HG03196 (cell line): ENCODE measurements around the gene CASTOR2.
"Not testable (repeated sequence)": the region's sequence is repeated elsewhere in the genome, so short reads cannot be mapped to it uniquely, and the experiment has no call there.

ENCODE experiments used
- ATAC-seq: cut with Tn5 transposase; IDR thresholded peaks from one replicate; pipeline ENCODE4 v1.9.1; 2021; ENCODE audit not compliant: unreplicated experiment

The CASTOR2 gene

DNA sequence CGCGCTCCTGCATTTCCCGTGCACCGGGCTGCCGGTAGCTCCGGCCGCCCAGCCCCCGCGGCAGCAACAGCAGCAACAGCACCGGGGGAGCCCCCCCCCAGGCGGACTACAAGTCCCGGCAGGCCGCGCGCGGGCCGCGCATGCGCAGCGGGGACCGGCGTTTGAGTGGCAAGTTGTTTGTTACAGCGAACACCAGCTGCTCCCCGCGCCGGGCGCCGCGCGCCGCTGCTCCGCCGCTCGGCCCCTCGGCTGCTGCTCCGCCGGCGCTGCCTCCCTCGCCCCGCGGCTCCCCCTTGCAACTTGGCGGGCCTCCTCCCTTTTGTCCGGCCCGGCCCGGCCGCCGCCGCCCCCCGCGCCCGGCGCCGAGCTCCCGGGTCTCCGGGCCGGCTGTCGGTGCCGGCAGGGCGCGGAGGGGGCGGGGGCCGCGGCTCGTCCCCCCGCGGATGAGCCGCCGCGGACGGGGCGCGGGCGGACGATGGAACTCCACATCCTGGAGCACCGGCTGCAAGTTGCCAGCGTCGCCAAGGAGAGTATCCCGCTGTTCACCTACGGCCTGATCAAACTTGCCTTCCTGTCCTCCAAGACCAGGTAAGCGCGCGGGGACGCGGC is at the start of gene CASTOR2:
TSS of gene CASTOR2 (plus strand) at position 195 of the 609 bp plus-strand sequence. CDS start at position 476, 281 bp downstream.
- ATAC-seq, result peak; percentile 86

DNA sequence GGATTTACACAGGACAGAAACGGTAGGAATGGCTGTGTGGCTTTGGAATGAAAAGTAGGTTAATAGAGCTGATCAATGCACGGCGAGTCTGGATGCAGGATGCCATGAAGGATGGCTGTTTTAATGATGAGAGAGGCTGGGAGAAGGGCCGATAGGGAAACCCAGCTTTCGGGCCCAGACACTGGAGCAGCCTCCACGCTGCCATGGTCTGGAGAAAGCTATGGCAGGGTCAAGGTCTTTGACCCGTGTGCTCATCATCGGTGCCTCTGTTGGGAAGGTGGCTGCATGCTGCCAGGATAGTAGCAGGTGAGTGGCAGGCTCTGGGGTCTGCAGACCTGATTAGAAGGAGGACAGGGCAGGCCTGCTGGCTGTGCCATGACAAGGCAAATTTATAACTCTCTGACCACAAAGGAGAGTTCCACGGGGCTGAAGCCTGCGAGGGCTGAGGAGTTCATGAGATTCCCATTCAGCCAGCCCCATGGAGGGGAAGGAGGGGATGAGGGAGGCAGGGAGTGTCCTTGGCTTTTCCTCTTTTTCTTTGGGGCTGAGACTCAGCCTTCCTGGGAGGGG is 42.1 kb upstream of the CASTOR2 start:
- not testable (repeated sequence) for ATAC-seq

DNA sequence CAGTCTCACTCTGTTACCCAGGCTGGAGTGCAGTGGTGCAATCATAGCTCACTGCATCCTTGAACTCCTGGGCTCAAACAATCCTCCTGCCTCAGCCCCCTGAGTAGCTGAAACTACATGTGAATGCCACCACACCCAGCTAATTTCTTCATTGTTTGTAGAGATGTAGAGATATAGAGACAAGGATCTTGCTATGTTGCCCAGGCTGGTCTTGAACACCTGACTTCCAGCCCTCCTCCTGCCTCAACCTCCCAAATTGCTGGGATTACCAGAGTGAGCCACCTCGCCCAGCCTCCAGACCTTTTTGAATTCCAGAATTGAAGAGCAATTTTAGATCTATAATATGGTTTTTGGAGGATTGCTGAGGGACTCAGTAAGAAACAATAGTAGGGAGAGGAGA is 40.9 kb upstream of the CASTOR2 start:
- not testable (repeated sequence) for ATAC-seq

DNA sequence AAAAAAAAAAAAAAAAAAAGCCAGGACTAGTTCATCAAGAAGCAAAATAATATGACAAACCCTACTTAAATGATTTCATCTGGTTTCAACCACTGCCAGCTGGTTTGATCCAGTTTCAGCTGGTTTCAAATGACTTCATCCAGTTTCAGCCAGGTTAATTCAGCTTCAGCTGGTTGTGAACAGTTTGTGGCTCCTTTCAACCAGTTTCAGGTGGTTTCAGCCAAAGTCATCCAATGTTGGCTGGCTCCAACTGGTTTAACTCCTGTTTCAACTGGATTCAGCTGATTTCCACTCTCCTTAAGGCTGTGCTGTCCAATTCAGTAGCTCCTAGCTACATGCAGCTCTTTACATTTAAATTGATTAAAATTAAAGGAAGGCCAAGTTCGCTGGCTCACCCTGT is 37.5 kb upstream of the CASTOR2 start:
- ATAC-seq, result not testable (repeated sequence)

DNA sequence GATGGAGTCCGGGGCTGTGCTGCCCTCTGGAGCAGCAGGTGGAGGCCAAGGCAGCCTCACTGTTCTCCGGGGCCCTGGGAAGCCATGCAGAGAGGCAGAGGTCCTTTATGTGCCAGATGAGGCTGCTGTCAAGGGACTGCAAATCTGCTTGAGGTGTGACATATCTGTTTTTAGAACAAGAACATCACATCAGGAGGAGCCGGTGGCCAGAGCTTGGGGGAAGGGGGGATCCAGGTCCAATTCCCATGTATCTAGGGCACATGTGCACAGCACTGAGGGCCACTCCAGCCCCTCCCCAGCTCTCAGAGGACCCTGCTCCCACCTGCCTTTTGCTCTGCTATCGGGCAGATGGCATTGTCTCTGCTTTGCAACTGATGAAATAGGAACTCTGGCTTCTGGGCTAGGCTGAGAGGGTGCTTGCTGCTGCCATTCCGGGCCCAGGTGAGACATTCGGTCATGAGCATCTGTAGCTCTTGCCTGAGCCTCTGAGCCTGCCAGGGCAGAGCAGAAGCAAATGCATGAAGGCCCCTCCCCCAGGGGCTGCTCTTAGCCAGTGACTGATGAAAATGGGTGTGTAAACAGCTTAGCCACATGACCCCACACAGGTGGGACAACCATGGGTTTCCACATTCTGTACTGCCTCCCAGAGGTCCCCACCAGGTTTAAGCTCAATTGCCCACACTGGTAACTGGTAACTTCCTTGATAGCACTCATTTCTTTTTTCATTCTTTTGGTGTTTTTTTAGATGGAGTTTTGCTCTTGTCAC is 32.8 kb upstream of the CASTOR2 start:
- not testable (repeated sequence) for ATAC-seq

DNA sequence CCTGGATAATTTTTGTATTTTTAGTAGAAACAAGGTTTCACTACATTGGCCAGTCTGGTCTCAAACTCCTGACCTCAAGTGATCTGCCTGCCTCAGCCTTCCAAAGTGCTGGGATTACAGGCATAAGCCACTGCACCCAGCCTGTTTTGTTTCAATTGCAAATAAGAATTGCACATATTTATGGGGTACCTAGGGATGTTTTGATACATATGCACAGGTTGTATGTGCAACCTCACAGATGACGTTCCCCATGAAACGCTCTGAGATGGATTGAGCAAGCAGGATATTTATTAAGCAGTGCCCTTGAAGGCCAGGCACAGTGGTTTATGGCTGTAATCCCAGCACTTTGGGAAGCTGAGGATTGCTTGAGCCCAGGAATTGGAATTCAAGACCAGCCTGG is 25.1 kb upstream of the CASTOR2 start:
- not testable (repeated sequence) for ATAC-seq

DNA sequence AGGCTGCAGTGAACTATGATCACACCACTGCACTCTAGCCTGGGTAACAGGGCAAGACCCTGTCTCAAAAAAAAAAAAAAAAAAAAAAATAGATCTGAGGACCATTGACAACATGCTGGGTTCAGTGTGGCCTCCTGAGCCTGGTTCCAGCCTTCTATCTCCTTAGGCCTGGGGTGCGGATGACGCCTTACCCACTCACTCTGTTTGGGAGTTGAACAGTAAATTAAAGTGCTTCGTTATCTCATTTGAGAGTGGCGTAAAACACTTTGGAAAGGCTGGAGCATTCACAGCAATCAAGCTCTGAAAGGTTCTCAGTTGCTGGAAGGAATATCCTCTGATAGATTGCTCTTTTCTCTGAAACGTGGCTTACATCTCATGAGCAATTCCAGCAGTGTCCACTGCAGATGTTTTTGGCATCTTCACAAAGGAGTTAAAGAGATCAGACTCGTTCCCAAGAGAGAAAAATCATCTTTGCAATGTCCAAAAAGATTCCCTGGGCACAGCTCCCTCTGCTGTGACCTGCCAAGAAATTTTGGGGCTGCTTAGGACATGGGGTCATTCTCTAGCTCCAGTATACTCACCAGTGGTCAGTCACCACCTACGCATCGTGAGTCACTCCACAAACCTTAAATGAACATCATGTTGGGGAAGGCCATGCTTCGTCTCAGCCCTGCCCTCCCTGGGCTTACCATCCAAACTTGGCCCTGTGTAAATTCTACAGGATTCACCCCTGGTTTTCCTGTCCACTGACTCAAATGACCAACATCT is 23.0 kb upstream of the CASTOR2 start:
- ATAC-seq, result not testable (repeated sequence)

DNA sequence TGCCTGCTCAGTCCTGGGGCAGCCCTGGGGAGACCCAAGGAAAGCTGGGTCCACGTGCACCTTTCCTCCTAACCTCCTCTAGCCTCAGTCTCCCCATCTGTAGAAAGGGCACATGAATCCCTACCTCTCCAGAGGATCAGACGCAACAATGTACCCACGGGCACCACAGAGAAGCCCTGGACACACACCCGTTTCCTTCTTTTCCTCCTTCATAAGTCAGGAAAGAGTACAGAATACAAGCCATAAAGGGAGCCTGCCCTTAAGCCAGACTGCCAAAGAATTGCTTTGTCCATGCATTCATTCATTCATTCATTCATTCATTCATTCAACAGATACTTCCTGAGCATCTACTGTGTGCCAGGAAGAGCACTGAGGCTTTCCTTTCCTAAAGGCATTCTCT is 20.6 kb upstream of the CASTOR2 start:
- not testable (repeated sequence) for ATAC-seq

DNA sequence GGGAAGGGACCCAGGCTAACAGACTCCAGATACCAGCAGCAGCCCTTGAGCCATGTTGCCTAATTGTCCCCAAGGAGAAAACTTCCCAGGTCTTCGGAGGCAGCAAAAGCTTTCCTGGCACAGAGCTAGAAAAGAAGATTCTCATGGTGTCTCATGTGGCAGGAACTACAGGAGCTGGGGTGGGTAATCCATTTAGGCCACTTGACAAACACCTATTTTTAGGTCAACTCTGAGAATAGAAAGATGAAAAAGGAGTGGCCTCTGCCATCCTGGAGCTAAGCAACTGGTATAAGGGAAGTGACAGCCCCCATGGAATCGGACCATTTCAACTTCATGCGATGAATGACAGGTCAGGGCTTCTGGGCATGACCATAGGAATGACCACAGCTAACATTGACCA is 16.8 kb upstream of the CASTOR2 start:
- not testable (repeated sequence) for ATAC-seq

DNA sequence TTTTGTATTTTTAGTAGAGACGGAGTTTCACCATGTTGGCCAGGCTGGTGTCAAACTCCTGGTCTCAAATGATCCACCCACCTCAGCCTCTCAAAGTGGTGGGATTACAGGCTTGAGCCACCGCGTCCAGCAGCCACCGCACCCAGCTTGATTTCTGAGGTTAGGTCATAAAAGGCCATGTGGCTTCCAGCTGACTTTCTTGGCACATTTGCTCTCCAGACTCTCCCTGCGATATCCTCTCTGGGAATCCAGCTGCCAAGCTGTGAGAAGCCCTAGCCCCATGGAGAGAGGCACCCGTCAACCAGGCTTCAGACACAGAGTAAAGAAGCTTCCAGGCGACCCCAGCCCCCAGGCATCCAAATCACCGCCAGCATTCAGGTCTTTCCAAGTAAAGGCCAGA is 10.7 kb upstream of the CASTOR2 start:
- not testable (repeated sequence) for ATAC-seq

DNA sequence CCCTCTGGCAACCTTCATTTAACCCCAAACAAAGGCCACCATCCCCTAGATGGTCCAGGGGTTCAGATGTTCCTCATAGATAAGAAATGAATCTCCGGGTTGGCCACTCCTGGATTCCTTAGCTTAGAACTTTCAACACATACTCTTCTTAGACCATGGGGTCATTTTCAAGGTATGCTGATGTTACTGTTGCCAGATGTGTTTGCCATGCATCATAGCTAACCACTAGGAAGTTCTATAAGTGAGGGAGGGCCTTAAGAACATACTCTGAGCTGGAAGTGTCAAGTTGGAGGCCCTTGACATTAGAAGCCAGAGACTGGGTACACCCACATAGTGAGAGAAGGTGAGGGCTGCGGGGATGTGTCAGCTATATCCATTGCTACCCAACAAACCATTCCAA is 6.2 kb upstream of the CASTOR2 start:
- ATAC-seq, result not testable (repeated sequence)

DNA sequence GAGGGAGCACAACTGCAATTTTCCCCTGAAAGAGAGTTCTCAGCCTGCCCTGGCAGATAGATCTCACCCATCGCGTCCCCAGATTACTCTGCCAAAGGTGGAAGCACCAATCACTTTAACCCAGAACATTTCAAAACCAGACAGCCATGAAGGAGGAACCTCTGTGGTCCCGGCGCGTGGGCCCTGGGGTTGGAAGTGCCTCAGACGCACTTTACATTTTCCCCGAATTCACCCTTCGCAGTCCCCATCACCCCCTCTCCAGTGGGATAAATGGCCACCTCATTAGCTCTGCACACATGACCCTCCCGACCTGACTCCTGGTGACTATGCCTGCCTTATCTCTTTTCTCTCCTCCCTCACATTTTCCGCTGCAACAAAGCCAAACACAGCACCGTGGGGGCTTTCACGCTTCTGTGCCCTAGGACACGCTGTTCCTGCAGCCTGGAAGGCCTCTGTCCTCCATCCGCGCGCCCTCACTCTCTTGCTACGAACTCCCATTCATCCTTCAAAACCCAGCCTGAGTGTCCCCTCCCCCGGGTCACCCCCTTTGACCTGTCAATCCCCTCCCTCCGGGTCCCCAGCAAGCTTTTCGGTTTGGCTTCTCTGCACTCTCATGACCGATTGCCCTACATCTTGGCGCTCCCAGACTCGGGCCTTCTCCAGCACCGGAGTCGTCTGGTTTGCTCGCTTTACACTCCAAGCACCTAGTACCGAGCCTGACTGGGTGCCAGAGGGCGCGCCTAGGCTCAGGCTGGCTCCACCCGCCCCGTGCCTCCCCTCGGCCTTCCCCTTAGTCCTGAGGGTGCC is 598 bp upstream of the CASTOR2 start:
- not testable (repeated sequence) for ATAC-seq

DNA sequence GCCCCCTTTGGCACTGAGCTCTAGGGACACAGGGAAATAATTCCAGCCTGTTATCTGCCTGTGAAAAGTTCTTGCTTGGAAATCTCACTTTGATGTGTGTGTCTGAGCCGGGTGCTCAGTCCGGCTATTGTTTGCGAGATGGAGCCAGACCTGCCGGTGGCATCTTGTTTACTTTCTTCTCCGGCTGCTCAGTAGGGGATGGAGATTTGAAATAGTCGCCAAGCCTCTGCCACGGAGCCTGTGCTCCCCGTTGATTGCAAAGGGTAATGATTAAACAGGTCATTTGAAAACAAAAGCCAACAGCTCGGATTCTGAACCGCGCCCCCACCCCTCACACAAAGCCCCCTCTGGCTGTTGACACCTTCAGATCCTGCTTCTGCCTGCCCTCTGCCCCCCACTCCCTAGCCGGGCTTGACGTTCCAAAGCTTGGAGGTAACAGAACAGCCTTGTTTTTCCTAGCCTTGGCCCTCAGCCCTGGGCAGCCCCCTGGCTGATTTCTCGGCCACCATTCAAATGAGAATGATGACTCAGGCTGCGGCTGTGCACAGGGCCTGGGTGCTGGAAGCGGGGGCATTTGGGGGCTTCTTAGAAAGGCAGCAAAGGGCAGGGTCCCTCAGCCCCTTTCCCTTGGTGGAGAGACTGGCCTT is 1.8 kb downstream of the CASTOR2 start:
- not testable (repeated sequence) for ATAC-seq

DNA sequence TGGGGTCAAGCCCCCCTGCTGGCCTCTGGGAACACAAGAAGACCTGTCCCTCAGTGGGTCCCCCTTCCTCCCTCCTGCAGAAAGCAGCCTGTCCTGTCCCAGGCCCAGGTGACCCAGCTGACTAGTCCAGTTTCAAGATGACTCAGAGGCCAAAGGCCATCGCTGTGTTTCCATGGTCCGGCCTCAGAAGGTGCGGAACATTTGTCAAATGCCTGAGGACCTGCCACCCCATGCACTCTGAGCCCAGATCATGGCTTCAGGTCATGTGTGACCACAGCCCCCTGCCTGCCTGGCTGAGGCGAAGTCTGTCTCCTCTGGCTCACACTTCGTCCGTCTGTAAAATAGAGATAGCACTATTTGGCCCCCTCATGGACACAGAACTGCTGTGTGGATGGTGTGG is 2.4 kb downstream of the CASTOR2 start:
- ATAC-seq, result not testable (repeated sequence)

DNA sequence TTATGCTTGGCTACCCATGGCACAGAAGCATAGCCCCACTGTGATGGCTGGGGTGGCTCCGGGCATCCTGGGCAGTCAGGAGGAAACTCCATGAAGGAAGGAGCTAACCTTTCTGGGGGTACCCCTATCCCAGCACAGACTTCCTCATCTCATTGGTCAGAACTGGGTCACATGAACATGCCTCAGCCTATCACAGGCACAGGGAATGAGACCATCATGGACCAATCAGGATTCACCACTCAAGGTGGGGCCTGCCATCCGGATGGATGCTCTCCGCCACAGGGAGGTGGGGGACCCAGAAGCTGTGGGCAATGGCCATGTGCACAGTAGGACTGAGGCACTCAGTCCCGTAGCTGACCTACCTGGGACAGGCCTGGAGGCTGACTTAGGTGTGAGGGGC is 6.9 kb downstream of the CASTOR2 start:
- not testable (repeated sequence) for ATAC-seq

DNA sequence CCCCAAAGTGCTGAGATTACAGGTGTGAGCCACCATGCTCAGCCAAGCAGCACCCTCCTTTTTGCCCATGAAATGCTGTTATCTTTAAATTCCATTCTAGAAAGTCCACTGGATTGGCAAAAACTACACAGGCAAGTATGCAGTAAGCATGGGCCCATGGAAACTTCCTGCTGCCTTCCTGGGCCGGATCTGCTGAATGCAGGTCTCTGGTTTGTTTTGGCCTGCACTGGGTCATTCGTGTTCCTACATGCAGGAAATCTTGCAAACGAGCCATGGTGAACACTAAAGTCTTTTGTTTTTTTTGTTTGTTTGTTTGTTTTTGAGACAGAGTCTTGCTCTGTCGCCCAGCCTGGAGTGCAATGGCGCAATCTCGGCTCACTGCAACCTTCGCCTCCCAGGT is 7.9 kb downstream of the CASTOR2 start:
- not testable (repeated sequence) for ATAC-seq

DNA sequence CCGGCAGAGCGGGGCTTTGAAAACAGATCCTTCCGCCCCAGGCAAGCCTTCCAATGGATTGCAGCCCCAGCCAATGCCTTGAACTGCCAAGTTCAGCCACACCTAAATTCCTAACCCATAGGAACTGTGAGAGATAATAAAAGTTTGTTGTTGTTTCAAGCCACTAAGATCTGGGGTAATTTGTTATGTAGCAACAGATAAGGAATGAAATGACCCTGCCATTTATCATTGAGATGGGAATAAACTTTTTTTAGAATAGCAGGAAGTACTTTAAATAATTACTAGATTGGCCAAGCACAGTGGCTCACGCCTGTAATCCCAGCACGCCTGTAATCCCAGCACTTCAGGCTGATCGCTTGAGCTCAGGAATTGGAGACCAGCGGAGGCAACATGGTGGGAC is 11.5 kb downstream of the CASTOR2 start:
- ATAC-seq, result not testable (repeated sequence)

DNA sequence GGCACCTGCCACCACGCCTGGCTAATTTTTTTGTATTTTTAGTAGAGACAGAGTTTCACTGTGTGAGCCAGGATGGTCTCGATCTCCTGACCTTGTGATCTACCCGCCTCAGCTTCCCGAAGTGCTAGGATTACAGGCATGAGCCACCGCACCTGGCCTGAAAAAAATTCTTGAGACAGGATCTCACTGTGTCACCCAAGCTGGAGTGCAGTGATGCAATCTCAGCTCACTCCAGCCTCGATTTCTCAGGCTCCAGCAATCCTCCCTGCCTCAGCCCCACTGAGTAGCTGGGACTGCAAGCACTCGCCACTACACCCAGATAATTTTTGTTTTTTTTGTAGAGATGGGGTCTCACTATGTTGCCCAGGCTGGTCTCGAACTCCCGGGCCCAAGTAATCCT is 13.0 kb downstream of the CASTOR2 start:
- not testable (repeated sequence) for ATAC-seq

DNA sequence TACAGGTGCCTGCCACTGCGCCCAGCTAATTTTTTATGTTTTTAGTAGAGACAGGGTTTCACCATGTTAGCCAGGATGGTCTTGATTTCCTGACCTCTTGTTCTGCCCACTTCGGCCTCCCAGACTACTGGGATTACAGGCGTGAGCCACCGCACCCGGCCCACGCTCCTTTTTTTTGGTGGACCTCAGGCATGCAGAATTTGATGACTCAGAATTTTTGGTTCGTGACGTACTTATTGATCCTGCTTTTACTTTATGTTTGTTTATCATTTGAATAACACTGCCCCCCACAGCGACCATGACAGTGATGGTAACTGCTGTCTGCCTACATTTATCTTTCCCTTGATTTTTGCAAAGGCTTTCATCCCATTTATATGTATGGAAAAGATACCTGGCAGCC is 23.9 kb downstream of the CASTOR2 start:
- not testable (repeated sequence) for ATAC-seq

DNA sequence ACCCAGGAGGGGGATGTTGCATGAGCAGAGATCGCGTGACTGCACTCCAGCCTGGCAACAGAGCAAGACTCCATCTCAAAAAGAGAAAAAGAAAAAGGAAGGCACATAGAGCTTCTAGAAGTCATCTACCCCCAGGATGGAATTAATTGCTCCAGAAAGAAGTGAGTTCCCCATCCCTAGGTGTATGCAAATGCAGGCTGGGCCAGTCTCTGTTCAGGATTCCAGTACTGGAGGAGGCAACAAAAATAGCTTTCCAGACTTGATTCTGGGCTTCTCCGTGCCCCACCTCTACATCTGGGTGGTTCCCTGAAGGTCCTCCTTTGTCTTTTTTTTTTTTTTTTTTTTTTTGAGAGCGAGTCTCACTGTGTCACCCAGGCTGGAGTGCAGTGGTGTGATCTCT is 28.6 kb downstream of the CASTOR2 start:
- no peak for ATAC-seq
